Natural killer cell (primary cell): ENCODE measurements around the gene PIGC. TPM values are rescaled to one million over a fixed set of nuclear protein-coding genes. Genes with fewer than 3 reads are reported as not detected.

ENCODE experiments used
- ATAC-seq, 3 donors: fragments of 150-1000 bp in 2 of 3; fragments of 200-7000 bp in 1 of 3; cut with Tn5 transposase; 1 replicate in 1 of 3; 2 replicates in 2 of 3; pipeline ENCODE4 v1.10.0; 2021; ENCODE audit warnings: mild to moderate bottlenecking in 2 of 3, moderate library complexity in 2 of 3
- DNase-seq, 2 donors: peaks; one replicate each; pipeline versions ENCODE4 v3.0.0 to v3.0.0-alpha.2; 2013 to 2021; ENCODE audit warnings: mixed read lengths in 1 of 2
- H3K27ac ChIP-seq: one replicate; pipeline ENCODE4 v1.5.1; 2013; ENCODE audit warnings: mild to moderate bottlenecking, low read length
- H3K27me3 ChIP-seq: one replicate; pipeline ENCODE4 v1.6.1; 2013; ENCODE audit warnings: low read length; ENCODE audit not compliant: control insufficient read depth, insufficient read depth
- H3K36me3 ChIP-seq: one replicate; pipeline ENCODE4 v1.6.1; 2013; ENCODE audit warnings: low read length; ENCODE audit not compliant: control insufficient read depth, insufficient read depth
- H3K4me1 ChIP-seq: one replicate; pipeline ENCODE4 v1.6.1; 2013; ENCODE audit warnings: low read length; ENCODE audit not compliant: control insufficient read depth, insufficient read depth
- H3K4me3 ChIP-seq: one replicate; pipeline ENCODE4 v1.5.1; 2013; ENCODE audit warnings: low read length
- H3K9me3 ChIP-seq: one replicate; pipeline ENCODE4 v1.6.1; 2013; ENCODE audit warnings: low read length; ENCODE audit not compliant: control insufficient read depth, insufficient read depth
- H3K27ac Mint-ChIP-seq, 2 donors: one replicate each; pipeline ENCODE4 v1.8.0; 2022; ENCODE audit warnings: mild to moderate bottlenecking in 2 of 2, mixed read lengths in 2 of 2, moderate library complexity in 1 of 2
- H3K27me3 Mint-ChIP-seq, 2 donors: one replicate each; pipeline ENCODE4 v1.8.0; 2022; ENCODE audit warnings: low read depth in 2 of 2, mixed read lengths in 2 of 2
- H3K36me3 Mint-ChIP-seq: one replicate; pipeline ENCODE4 v1.8.0; 2022; ENCODE audit warnings: mixed read lengths
- H3K4me1 Mint-ChIP-seq, 2 donors: one replicate each; pipeline ENCODE4 v1.8.0; 2022; ENCODE audit warnings: mixed read lengths in 2 of 2
- H3K4me3 Mint-ChIP-seq: one replicate; pipeline ENCODE4 v1.8.0; 2022; ENCODE audit warnings: mild to moderate bottlenecking, moderate library complexity, mixed read lengths
- H3K9me3 Mint-ChIP-seq, 2 donors: one replicate each; pipeline ENCODE4 v1.8.0; 2022; ENCODE audit warnings: mixed read lengths in 2 of 2
- WGBS: methylation state at CpG from one replicate; pipeline ENCODE4 v1.1.7; 2013; ENCODE audit warnings: missing lambda C conversion rate; ENCODE audit not compliant: insufficient coverage; 5-methylcytosine and 5-hydroxymethylcytosine counted together
- intact Hi-C: fragments of 100-400 bp; cut with micrococcal nuclease; formaldehyde crosslinking; loops from one replicate; pipeline ENCODE4 v1.14.2; 2022
- total RNA-seq, 4 donors: library from RNA; stranded (reverse); fragments of 120-200 nt in 1 of 4; gene quantifications; one replicate each; pipeline versions ENCODE4 v1.2.3 to v1.2.4, GENCODE V29; 2013 to 2022
- TF ChIP-seq, protein P1 (sequence below): fragments of 200-600 bp; IDR thresholded peaks from one replicate; pipeline ENCODE4 v1.8.0; 2022; ENCODE audit warnings: antibody characterized with exemption

Gene PIGC
- total RNA-seq, 3 donors from 2014 or later (not counting 1 experiment from before 2014, with no cell fraction given), result 27.9 to 35.7 (median 30.4) TPM

DNA sequence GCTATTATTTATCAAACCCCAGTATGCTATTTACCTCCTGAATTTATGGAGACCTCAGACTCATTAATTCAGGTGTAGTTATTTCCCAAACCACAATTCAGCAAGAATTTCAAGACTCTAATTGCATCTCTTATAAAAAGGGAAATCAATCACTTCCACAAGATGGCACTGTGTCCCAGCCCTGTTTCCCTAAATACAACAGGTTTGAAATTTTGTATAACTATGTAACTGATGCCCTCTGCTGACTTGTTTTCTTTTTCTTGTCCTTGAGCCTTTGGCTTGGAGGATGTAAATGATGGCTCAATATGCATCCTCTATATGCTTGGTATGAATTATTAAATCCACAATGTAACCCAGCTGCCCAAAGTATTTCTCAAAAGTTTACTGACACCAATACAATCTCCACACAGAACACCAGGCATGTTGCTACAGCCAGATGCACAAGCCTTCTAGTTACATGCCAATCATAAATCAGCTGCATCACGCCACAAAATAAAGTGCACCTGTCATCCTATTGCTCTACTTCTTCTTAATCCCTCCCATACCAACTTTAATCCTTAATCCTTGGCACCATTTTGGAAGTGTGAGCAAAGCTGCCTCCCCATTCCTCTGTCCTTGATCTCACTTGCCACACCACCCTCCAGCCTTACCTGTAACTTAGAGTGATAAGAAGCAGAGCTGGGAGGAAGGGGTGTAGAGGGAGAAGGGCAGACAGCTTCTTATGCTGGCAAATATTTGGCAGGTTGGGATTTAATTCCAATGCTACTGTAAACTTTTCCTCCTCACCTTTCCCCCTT is 14.3 kb downstream of the PIGC start:
- H3K36me3 ChIP-seq, result no peaks in the 10 kb centered on the region
- peaks cover 3% of the 10 kb centered on the region for H3K4me1 ChIP-seq
- peak in 1 of 2 donors; percentile 82 for DNase-seq
- H3K27ac Mint-ChIP-seq, result peak overlapping the region in 1 of 2 donors; percentile 9
- H3K27me3 ChIP-seq, result no peaks in the 10 kb centered on the region
- 95% methylated on average over 1 of the region's 1 CpG for WGBS
- H3K4me3 Mint-ChIP-seq, result no peak overlapping the region
- no peaks in the 10 kb centered on the region for H3K9me3 ChIP-seq
- peak in 2 of 3 donors; percentile 73 to 76 for ATAC-seq
- TF ChIP-seq, protein P1, sequence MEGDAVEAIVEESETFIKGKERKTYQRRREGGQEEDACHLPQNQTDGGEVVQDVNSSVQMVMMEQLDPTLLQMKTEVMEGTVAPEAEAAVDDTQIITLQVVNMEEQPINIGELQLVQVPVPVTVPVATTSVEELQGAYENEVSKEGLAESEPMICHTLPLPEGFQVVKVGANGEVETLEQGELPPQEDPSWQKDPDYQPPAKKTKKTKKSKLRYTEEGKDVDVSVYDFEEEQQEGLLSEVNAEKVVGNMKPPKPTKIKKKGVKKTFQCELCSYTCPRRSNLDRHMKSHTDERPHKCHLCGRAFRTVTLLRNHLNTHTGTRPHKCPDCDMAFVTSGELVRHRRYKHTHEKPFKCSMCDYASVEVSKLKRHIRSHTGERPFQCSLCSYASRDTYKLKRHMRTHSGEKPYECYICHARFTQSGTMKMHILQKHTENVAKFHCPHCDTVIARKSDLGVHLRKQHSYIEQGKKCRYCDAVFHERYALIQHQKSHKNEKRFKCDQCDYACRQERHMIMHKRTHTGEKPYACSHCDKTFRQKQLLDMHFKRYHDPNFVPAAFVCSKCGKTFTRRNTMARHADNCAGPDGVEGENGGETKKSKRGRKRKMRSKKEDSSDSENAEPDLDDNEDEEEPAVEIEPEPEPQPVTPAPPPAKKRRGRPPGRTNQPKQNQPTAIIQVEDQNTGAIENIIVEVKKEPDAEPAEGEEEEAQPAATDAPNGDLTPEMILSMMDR, result peak; percentile 58
- H3K4me1 Mint-ChIP-seq, result peaks cover 6 to 12% of the 10 kb centered on the region in 2 donors
- H3K4me3 ChIP-seq, result no peak overlapping the region
- H3K27me3 Mint-ChIP-seq, result no peaks in the 10 kb centered on the region
- no peaks in the 10 kb centered on the region for H3K36me3 Mint-ChIP-seq
- no peaks in the 10 kb centered on the region for H3K9me3 Mint-ChIP-seq
- H3K27ac ChIP-seq, result no peak overlapping the region
- intact Hi-C loops, result no loop called here

DNA sequence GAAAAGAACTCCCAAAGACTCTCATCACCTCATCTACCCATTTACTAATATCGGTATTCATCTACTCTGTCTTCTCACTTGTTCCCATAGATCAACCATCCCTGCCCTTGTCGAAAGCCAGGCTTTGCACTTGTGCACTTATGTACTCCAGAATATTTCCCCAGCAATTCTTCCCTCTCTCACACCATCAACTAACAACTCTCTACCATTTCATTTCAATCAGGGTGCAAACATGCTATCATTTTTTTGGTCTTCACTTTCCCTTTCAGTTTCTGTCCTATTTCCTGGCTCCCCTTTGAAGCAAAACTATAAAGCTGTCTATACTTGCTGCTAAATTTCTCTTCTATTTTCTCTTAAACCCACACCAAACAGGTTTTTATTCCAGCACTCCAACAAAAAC is 16.7 kb downstream of the PIGC start:
- ATAC-seq (peak; percentile 50 to 70 (median 56)), DNase-seq (peak in 1 of 2 donors; percentile 50)
- no peak overlapping the region for H3K4me3 Mint-ChIP-seq
- 90% methylated on average over 2 of the region's 2 CpGs for WGBS
- H3K4me3 ChIP-seq, result no peak overlapping the region
- H3K4me1 Mint-ChIP-seq, result no peaks in the 10 kb centered on the region
- H3K9me3 ChIP-seq, result no peaks in the 10 kb centered on the region
- H3K36me3 Mint-ChIP-seq, result no peaks in the 10 kb centered on the region
- peaks cover 3% of the 10 kb centered on the region for H3K4me1 ChIP-seq
- H3K27ac ChIP-seq, result peak overlapping the region; percentile 51
- intact Hi-C loops, result loop anchor here (1.0 kb wide), 1 partner anchor 17 kb away; the partner anchor contains the start of gene PIGC
- no peaks in the 10 kb centered on the region for H3K27me3 ChIP-seq
- H3K36me3 ChIP-seq, result no peaks in the 10 kb centered on the region
- TF ChIP-seq, protein P1, result no peak
- no peaks in the 10 kb centered on the region for H3K9me3 Mint-ChIP-seq
- no peak overlapping the region for H3K27ac Mint-ChIP-seq
- no peaks in the 10 kb centered on the region for H3K27me3 Mint-ChIP-seq

DNA sequence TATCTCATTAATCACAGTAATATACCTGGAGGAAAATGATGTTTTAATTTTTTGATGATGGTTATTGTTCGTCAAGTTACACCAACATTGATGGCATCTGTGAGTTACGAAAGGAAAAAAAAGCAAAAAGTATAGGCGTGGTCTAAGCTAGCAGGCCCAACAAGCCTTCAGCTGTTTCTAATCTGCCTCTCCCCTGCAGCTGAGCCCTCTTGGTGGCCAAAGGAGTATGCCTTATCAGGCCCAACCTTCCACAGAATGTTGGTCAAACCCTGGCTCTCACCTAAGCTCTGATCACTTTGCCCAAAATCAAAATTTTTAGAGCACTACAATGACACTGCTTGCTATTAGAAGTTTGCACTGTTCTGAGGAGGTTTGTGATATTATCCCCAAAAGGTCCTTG is 18.5 kb downstream of the PIGC start:
- Mint-ChIP-seq H3K4me3 (no peak overlapping the region), H3K36me3 (no peaks in the 10 kb centered on the region), H3K4me1 (no peaks in the 10 kb centered on the region), H3K27ac (no peak overlapping the region), H3K9me3 (no peaks in the 10 kb centered on the region), H3K27me3 (no peaks in the 10 kb centered on the region)
- 100% methylated on average over 3 of the region's 3 CpGs for WGBS
- Histone ChIP-seq H3K4me1 (peaks cover 3% of the 10 kb centered on the region), H3K36me3 (no peaks in the 10 kb centered on the region), H3K27me3 (no peaks in the 10 kb centered on the region), H3K4me3 (no peak overlapping the region), H3K27ac (no peak overlapping the region), H3K9me3 (no peaks in the 10 kb centered on the region)
- intact Hi-C loops, result no loop called here
- TF ChIP-seq, protein P1, result no peak
- DNase-seq, result no peak
- ATAC-seq, result no peak
